NCI-H82 treated with DMSO at 0.1 percent for 48 hours (cell line): ENCODE data around the gene XXYLT1.

Experiments
- DNase-seq: peaks from one replicate; lab custom pipeline; 2025; ENCODE audit not compliant: unreplicated experiment; lab: John Stamatoyannopoulos, UW

The XXYLT1 gene

DNA sequence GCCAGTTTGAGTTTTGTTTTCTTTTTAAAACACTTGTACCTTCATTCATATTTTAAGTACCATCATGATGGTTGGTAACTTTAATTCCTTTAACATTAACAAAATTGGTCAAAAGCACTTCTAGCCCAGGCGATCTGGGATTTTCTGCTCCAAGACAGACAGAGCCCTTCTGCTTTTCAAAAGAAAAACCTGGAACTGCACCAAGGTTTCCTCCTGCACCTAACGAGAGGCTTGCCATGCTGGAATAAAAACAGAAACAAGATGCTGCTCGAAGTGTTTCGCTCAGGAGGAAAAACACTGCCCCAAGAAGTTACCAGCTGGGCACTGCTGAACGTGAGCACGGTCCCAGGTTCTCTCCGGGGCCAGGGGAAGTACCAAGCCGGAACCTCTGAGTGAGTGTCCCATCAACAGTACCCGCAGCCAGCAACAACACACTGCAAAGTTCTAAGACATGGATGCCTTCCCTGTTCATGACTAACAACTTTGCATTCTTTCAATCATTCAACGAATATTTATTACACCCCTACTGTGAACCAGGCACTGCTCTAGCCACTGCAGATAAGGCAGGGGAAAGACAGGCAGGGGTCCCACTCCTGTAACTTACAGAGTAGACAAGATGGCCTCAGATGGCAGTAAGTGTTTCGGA is 98.8 kb downstream of the XXYLT1 start:
- DNase-seq = no peak

DNA sequence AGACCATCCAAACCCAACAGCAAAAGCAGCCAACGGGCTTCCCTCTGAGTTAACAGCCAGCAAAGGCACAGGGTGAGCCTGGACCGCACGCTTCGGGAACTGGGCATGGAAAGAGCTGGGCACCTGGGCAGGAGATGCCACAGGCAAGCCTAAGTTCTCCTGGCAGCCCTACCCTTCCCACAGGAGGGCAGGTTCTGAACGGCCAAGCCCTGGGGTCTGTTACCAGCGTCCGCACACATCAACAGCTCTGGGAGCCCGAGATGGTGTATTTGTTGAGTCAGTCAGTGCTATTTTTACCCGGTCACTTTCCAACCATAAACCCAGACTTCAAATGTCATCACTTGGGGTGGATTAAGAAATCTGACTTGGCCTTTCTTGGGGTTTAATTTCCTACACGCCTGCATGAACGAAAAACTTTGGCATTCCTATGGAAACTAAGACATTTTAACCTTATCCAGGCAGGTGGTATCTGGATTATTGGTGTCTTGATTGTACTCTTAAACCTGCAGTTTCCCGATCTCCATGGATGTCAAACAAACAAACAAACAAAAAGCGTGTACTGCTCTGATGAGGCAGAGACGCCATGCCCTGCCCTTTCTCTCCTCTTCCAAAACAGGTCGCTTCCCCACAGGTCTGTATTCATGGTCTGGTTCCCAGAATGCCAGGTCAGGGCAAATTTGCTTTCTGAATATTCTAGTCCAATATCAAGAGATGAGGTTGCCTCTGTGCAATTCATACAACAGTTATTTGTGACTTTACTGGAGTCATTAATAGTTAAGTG is 99.7 kb downstream of the XXYLT1 start:
- DNase-seq = no peak

DNA sequence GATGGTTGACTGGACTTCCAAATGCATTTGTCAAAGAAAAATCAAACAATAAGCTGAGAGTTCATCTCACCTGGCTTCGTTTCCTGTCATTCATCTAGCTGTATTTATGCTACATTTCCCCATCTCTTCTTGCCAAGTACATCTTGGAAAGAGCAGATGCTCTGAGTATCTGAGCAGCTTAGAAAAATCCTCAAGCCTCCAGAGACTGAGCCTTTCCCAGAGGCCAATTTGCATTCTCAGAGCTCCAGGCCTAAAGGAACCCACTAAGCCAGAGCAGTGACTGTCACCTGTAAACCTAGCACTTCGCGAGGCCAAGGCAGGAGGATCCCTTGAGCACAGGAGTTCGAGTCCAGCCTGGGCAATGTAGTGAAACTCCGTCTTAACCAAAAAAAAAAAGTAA is 100.5 kb downstream of the XXYLT1 start:
- DNase-seq = peak; percentile 33

DNA sequence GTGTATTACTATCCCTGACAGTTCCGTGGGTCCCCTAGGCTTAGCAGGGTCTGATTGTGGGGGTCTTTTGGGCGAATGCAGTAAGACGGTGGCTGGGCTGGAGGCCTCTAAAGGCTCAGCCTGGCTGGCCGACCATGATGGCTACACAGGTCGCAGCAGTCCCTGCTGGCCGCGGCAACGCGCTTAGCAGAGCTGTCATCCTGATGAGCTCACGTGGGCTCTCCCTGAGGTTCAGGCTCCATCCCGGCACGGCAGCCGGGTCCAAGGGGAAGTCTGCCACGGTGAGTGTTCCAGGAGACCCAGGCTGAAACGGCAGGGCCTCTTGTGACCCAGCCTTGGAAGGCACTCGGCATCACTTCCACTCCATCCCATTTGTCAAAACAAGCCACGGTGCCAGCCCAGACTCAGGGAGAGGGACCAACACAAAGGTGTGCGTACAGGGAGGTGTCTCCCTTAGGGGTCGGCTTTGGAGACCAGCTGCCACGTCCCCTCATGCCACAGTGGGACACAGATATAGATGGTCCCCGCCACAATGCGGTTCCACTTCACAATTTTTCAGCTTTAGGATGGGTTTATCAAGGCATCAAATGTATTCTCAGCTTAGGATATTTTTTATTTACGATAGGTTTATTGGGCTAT is 101.8 kb downstream of the XXYLT1 start:
- DNase-seq = no peak

DNA sequence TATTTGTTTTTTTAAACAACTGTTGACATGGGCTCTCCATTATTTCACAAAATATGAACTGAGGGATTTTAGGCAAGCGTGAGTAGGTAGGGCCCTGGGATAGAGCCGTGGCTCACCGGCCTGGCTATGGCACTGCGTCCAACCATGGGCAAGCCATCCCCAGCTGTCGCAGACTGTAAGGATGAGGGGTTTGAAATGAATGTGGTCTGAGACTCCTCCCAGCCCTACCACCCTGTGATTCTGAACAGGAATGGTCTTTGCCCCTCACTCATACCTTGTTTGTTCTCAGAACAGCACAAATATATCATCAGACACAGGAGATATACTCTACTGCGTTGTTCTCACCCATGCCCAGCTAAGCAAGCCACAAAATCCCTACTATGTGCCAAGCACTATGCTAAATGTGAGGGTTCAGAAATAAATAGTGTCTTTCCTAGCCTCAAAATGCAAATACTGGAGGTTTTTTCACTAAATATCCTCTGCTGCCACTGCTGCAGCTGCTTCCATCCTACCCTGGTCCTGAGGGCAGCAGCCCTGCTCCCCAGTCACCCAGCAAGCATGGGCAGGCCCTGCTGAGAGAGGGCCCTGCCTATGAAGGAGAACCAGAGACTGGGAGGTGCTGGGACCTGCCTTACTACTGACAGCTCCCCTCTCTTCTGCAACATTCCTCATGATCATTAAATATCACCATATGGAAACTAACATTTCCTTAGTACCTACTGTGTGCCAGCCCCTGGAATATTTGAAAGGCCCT is 102.8 kb downstream of the XXYLT1 start:
- DNase-seq = no peak

DNA sequence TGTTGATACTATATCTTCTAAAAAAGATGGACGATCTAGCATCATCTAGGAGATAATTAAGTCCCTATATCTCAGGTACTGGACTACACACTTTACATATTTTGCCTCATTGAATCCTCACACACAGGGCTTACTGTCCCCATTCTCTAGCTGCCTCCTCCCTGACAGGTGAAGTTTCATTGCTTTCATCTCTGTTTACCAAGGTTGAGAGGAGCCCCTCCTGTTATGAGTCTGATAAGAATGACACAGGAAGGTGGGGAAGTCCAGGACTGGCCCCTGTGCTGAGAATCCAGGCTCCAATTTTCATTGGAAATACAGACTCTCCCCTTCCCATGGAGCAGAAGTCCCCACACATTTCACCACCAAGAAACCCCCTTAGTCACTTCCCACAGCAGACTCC is 105.2 kb downstream of the XXYLT1 start:
- DNase-seq = no peak

DNA sequence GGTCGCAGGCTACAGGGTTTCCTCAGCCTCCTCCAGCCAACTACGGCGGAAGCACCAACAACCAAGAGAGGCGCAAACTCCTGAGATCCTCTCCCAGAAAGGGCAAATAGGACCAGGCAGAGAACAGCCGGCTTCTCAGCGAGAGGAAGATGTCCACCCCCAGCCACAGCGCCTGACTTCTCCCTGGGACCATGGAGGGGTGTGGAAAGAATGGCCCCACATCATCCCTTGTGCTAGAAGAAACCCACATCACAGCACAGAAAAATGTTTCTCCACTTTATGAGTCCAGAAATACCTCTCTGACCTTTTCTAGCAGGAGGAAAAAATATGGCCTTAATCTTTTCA is 105.7 kb downstream of the XXYLT1 start:
- DNase-seq = no peak

DNA sequence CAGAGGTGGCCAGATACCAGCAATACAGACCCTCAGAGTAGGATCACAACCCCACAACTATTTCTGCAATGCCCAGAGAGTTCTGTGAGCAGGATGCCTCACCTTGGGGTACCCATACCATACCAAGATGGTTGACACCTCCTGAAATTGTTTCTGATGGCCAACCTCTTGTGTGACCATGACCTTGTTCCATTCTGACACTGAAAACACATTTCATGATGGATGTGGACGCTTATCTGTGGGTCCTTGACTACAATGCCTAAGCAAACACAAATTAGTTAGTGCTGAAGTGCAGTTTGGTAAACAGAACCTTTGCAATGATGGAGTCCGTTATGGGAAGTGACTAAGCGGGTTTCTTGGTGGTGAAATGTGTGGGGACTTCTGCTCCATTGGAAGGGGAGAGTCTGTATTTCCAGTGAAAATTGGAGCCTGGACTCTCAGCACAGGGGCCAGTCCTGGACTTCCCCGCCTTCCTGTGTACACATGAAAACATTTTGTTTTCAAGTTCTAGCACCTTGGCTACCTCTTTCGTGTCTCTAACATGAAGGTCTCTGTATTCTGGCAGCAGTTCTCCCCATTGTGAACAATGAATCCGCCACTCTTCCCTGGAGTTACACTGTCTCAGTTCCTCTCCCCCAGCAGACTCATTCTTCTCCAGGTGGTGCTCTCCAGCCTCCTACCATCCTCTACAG is 106.2 kb downstream of the XXYLT1 start:
- no peak for DNase-seq

DNA sequence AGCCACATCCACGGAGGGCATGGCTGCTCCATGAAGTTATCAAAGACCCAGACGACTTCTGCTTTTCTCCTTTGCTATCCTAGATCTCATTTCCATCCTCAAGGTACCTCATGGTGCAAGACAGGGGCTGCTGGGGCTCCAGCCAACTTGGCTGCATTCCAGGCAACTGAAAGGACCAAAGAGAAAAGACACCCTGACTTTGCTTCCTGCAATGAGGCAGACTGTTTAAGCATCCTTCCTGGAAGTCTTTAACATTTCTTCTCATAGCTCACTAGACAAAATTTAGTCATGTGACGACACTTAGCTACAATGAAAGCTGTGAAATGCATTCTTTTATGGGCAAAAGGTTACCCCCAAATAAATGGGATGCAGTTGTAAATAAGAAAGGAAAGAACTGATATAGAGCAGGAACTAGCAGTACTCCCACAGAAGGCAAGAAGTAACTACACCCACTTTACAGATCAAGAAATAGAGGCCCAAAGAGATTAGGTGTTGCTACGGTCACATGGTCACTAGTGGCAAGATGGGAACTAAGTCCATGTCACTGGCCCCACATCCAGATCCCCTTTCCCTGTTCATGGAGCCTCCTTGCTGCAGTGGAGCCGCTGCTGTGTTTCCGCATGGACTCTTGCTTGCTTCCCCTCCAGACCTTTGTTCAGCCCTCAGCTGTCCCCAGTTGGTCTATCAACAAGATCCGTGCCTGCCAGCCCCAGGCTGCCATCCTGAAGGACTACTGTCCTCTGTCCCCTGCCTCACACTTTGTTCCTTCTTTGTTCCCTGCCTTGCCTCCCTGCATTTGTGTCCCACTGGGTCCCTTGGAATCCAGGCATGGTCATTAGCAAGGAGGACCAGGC is 107.0 kb downstream of the XXYLT1 start:
- DNase-seq = no peak

DNA sequence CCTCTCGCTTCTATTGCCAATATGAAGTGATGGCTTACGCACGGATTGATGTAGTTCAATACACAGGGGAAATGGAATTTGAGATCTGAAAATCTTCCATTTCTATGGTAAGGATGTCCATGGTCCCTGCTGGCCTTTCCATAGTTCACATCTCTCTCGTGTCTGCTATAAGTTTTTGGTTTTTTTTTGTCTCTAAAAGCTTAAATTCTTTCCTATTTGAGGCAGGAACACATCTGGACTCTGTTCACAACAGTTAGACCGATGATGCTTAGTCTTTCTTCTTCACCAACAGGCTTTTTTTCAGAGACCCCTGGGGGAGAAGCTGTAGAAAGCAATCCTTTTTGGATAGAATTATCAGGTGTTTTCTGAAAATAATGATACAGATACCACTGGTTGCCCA is 108.1 kb downstream of the XXYLT1 start:
- no peak for DNase-seq

DNA sequence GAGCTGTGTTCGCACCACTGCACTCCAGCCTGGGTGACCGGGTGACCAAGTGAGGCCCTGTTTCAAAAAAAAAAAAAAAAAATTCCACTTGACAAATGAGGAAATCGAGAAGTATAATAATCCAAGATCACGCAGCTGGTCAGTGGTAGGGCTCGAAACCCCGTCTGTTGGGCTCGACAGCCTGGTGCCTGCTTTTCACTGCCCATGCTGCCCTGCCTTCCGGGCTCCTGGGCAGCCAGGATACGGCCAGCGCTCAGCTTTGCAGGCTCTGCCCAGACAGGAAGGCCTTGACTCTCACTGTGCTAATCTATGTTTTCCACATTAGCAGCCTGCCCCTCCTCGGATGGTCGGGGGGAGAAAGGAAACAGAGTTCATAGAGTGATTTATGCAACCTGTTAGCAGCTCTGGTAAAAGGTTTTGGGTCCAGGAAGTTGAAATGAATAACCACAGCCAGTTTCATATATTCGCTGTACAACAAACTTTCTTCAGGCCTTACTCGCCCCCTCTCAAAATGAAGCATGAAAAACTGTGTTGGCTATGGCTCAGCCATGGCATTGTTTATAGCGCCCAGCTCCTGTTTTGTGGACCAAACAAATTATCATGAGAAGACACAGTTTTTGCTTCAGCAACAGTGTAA is 108.8 kb downstream of the XXYLT1 start:
- no peak for DNase-seq

DNA sequence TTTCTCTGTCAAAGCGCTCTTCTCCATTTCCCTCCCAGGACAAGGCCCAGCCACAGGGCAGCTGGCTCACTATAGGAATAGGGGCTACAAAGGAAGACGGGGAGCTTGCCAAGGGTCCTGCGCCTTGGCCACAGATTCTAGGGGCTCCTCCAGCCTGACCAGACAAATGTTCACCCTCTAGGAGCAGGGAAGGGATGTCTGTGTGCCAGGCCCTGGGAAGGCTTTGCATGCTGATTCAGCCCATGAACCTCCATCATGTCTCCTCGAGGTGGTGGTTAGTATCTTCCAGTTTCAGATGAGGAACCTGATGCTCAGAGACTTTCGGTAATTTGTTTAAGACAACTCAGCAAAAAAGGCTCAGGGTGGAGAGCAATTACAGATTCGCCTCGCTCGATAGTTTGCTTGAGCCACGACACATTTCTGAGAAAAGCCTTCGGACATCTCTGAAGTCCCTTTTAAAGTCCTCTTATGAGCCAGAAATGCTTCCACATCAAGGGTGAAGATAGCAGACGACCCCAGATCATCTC is 110.0 kb downstream of the XXYLT1 start:
- DNase-seq = no peak

DNA sequence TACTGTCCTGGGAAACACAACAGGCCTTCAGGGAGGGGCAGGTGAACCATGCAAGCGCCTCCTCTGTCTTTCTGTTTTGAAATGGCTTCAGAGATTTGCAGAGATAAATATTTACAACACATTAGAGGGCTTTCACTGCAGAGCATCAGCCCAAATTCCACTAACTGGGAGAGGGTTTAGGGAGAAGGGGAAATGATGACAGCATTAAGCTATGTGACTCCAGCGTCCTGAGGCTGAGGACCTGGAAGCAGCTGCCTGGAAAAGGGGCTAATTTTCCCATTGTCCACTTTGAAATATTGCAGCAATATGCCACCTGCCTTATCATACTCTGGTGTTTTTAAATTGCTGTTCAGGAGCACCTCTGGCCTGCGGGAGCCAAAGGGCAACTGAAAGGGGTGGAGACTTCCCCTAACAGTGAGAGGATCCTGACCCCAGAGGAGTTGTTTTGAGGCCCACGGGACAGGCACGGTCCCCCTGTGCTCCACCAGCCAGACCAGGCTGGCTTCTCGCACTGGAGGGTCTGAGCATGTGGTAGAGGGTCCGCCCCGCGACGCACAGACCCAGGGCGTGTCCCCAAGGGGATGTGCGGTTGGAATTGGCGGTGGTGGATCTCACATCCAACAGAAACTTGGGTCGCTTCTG is 110.6 kb downstream of the XXYLT1 start:
- DNase-seq = no peak

DNA sequence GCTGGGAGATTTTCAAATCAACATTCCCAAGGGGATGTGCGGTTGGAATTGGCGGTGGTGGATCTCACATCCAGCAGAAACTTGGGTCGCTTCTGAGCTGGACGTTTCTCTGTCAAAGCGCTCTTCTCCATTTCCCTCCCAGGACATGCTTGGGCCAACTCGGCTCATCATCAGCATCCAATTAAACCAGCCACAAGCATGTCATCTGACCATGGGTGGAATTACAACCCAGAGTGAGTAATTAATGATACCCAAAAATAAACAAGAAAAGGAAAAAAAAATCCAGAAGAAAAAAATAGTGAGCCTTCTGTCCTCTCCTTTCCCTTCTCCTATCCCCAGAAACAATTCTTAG is 111.2 kb downstream of the XXYLT1 start:
- no peak for DNase-seq

DNA sequence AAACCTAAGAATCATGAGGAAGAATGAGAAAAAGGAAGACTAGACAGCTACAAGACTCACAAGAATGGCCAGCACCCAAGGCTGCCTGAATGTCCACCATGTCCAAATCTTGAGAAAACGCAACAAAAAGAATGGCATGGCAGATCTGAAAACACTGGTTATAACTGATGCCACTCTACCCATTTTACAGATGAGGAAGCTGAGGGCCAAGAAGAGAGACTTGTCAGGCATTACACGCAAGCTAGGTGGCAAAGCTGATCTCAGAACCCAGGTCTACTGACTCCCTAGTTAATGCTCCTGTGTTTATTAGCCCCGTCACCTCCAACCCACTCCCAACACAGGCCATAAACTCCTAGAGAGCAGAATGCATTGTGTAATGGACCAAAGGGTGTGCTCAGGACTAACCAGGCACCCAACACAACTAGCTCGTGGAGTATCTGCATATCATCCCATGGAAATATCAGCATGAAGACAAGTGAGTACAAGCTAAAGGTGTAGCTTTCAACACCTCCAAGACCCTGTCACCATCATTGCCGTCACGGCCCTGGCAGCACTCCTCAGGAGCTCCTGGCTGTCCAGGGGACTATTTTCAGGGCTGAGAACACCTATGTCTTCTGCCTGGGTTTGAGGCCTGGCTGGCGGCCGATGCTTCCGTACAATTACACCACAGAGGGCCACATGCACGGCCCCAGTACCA is 111.7 kb downstream of the XXYLT1 start:
- DNase-seq = no peak

DNA sequence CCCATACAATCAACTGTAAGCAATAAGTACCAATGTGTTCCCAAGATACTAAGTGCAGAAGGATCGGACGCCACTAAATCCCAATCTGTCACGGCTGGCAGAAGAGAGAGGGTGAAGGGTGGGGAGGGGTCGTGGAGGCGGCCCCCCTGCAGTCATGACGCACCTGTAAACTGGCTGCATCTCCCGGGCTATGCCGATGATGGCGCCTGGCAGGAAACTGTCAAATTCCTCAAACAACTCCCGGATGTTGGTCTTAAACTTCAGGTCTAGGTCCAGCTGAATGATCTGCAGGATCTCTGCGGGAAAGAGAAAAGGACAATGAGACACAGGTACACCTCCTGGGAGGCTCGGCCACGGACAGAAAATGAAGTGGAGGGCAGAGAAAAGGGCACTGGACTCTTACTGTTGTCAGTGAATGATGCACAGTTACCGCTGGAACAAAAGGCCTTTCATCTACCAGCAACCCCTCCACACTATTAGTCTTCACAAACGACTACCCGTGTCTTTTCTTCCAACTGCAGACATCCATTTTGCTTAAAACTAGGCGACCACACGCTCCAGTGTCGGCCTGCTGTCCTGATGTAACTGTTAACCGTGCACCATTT is 114.6 kb downstream of the XXYLT1 start:
- DNase-seq = no peak

DNA sequence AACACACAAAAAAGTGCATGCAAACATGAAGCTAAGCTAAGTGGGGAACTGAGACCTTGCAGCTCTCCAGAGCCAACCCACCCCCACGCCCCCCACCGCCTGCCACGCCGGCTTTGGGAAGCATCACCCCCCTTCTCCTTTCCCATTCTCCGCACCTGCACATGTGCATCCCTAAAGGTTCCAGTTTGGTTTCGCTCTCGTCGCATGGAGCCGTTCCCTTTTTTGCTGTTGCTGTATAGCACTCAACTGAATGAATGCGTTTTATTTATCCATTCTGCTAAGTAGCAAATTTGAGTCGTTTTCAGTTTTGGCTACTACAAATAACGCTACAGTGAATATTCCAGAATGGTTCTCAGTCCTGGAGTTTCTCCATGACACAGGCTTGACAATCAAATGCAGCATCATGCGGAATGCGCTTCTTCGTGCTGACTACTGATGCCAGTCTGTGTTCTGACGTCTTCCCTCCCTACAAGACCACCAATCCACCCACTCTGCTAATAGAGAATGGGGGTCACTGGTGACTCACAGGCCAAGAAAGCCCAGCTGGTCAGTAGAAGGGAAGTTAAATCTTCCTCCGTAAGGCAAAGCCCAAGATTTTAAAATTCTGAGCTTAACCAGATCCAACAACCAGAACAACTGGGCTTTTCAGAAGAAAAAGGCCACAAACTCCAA is 115.3 kb downstream of the XXYLT1 start:
- no peak for DNase-seq
